Spleen (tissue), 7 donors: ENCODE data around the gene KRTAP25-1.

ENCODE experiments used
- CTCF ChIP-seq, 11 experiments: fragments of 200-600 bp in 7 of 11; fragments of 450-650 bp in 4 of 11; sonication (generic) in 4 of 11; IDR thresholded peaks in 8 of 11; conservative IDR thresholded peaks in 3 of 11; 1 replicate in 7 of 11; 2 replicates in 4 of 11; pipeline versions ENCODE4 v1.4.0 to v1.8.0; 2016 to 2021; ENCODE audit warnings: antibody characterized with exemption in 11 of 11, inconsistent platforms in 4 of 11, mild to moderate bottlenecking in 1 of 11
- POLR2AphosphoS5 ChIP-seq, 3 donors: sonication (generic); formaldehyde crosslinking; IDR thresholded peaks; one replicate each; pipeline ENCODE4 v1.5.1; 2017; ENCODE audit warnings: antibody characterized with exemption in 3 of 3
- donor health status: DM: no; HTN: no; CAD: no; lungs with moderate emphysema.
- donor health status: DM: no; HTN: no; CAD: no.
- donor health status: DM: no; HTN: no; CAD: no.

DNA sequence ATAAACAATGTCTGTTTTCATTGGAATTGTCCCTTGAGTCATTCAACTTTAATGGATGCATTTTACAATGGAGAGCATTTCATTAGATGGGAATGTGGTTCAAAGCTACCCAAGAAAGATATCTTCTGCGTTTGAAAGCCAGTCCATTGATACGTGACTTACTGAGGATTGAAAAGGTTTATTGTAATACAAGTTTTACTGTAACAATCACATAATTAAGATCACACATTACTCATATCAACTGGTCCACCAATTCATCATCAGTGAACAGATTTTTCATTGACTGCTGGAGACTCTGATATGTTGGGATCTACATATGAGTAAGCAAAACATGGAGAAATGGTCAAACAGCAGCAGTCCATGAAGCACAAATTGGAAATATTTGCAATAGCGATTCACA is 39.4 kb downstream of the KRTAP25-1 start:
- TF ChIP-seq CTCF (IDR thresholded peaks at IDR 0.05 in 8 of 11, conservative IDR thresholded peaks at IDR 0.05 in 3 of 11) = no peak
- TF ChIP-seq POLR2AphosphoS5 (IDR thresholded peaks at IDR 0.05) = no peak
